ENCODE measurements around the gene FSTL4. TPM values are rescaled to one million over a fixed set of nuclear protein-coding genes. Genes with fewer than 3 reads are reported as not detected.

FSTL4 gene
- total RNA-seq, 2 donors from 2014 or later = 4.4 to 5.5 TPM

DNA sequence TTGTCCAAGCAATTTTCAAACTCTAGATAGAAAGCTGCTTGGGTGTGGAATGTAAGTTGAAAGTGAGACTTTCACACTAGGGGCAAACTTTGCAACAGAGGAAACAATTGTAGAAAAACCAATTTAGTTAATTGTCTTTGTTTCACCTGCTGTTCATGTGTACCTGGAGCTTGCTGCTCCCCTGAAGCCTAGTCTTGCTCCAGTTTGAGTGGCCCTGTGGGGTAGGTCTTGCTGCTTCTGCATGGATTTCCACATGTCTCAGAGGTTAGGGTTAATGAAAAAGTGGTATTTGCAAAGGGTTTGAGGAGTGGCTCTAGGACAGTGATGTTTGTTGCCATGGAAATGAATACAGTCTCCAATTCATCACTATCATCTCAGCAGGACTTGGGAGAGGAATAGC lies 182.2 kb downstream of the FSTL4 start:
- TF ChIP-seq, protein P1, sequence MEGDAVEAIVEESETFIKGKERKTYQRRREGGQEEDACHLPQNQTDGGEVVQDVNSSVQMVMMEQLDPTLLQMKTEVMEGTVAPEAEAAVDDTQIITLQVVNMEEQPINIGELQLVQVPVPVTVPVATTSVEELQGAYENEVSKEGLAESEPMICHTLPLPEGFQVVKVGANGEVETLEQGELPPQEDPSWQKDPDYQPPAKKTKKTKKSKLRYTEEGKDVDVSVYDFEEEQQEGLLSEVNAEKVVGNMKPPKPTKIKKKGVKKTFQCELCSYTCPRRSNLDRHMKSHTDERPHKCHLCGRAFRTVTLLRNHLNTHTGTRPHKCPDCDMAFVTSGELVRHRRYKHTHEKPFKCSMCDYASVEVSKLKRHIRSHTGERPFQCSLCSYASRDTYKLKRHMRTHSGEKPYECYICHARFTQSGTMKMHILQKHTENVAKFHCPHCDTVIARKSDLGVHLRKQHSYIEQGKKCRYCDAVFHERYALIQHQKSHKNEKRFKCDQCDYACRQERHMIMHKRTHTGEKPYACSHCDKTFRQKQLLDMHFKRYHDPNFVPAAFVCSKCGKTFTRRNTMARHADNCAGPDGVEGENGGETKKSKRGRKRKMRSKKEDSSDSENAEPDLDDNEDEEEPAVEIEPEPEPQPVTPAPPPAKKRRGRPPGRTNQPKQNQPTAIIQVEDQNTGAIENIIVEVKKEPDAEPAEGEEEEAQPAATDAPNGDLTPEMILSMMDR (conservative IDR thresholded peaks at IDR 0.05) = no peak
- Histone ChIP-seq H3K36me3 (ENCODE audit: control insufficient read depth, insufficient read depth, low read length) (no peaks in the 10 kb centered on the region), H3K27ac (ENCODE audit: low read depth, low read length) (no peak overlapping the region), H3K4me1 (ENCODE audit: control insufficient read depth, insufficient read depth, low read length) (no peaks in the 10 kb centered on the region), H3K9me3 (ENCODE audit: control insufficient read depth, low read length) (no peaks in the 10 kb centered on the region), H3K4me3 (ENCODE audit: low read length) (no peak overlapping the region), H3K27me3 (ENCODE audit: control insufficient read depth, insufficient read depth, low read length, poor library complexity, severe bottlenecking) (no peaks in the 10 kb centered on the region), H3K9ac (ENCODE audit: extremely low read depth, low read length, poor library complexity, severe bottlenecking) (no peak overlapping the region)
- Mint-ChIP-seq H3K27ac (no peak overlapping the region), H3K4me3 (no peak overlapping the region), H3K9me3 (no peaks in the 10 kb centered on the region), H3K4me1 (peaks cover 24% of the 10 kb centered on the region), H3K27me3 (ENCODE audit: insufficient read depth) (peaks cover 4% of the 10 kb centered on the region), H3K36me3 (ENCODE audit: low read depth) (no peaks in the 10 kb centered on the region)
- DNase-seq = no peak

DNA sequence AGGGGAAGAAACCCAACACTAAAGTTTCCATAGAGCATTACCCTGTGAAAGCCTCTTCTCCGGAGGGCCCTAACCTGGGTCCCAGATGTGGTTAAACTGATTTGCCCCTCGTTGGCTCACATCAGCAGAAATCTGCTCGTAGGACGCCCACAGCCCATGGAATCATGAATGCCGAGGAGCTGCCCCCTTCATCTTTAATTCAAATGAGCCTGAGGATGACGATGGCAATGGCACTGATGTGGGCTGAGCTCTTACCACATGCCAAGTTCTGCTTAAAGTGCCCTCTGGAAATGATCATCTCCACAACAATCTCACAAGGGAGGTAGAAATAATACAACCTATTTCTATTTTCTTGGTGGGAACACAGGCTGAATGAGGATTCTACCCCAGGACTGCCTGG lies 183.3 kb downstream of the FSTL4 start:
- no peaks in the 10 kb centered on the region for H3K9me3 Mint-ChIP-seq
- H3K4me1 ChIP-seq (ENCODE audit: control insufficient read depth, insufficient read depth, low read length) = no peaks in the 10 kb centered on the region

DNA sequence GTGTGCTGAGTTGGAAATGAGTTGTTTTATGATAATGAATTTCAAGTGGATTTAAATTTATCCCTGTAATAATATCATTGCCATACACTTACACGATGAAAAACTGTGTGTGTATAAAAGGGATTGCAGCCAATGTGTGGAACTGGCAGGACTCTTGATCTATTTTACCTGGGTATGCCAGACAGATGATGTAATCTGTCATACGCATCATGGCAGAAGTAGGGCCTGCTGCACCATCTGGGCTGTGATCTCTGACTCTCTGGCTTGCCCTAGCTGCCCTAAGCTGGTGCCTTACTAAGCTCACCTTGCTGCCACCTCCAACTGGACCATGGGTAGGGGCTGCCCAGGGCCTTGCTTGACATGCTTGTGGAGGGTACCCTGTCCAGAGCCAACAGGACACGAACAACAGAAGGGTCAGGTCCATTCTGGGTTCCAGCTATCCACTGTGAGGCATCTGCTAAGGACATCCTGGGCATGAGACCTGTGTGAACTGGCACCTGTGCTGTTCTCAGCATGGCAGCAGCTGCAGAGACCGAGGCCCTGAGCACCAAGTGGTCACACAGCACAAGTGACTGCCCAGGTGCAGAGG lies 184.2 kb downstream of the FSTL4 start:
- Mint-ChIP-seq H3K36me3 (ENCODE audit: low read depth) (no peaks in the 10 kb centered on the region), H3K4me3 (no peak overlapping the region), H3K4me1 (peaks cover 29% of the 10 kb centered on the region), H3K9me3 (no peaks in the 10 kb centered on the region), H3K27ac (no peak overlapping the region), H3K27me3 (ENCODE audit: insufficient read depth) (peaks cover 11% of the 10 kb centered on the region)
- peaks cover 5% of the 10 kb centered on the region for H3K27me3 ChIP-seq (ENCODE audit: control insufficient read depth, insufficient read depth, low read length, poor library complexity, severe bottlenecking)
- H3K9me3 ChIP-seq (ENCODE audit: control insufficient read depth, low read length) = no peaks in the 10 kb centered on the region
- H3K9ac ChIP-seq (ENCODE audit: extremely low read depth, low read length, poor library complexity, severe bottlenecking) = no peak overlapping the region
- H3K4me3 ChIP-seq (ENCODE audit: low read length) = no peak overlapping the region
- no peak for DNase-seq
- 88 to 97% methylated on average over 3 to 4 of the region's 4 CpGs for WGBS, 2 experiments (ENCODE audit: insufficient coverage in 1 of 2, insufficient read length in 1 of 2)
- H3K27ac ChIP-seq (ENCODE audit: low read depth, low read length) = no peak overlapping the region
- TF ChIP-seq, protein P1 (conservative IDR thresholded peaks at IDR 0.05) = no peak
- no peaks in the 10 kb centered on the region for H3K36me3 ChIP-seq (ENCODE audit: control insufficient read depth, insufficient read depth, low read length)
- H3K4me1 ChIP-seq (ENCODE audit: control insufficient read depth, insufficient read depth, low read length) = no peaks in the 10 kb centered on the region

More for the DNA sequence above, 183.3 kb downstream of the FSTL4 start:
- Histone ChIP-seq H3K4me3 (ENCODE audit: low read length) (no peak overlapping the region), H3K9me3 (ENCODE audit: control insufficient read depth, low read length) (no peaks in the 10 kb centered on the region), H3K27me3 (ENCODE audit: control insufficient read depth, insufficient read depth, low read length, poor library complexity, severe bottlenecking) (no peaks in the 10 kb centered on the region), H3K36me3 (ENCODE audit: control insufficient read depth, insufficient read depth, low read length) (no peaks in the 10 kb centered on the region), H3K27ac (ENCODE audit: low read depth, low read length) (no peak overlapping the region), H3K9ac (ENCODE audit: extremely low read depth, low read length, poor library complexity, severe bottlenecking) (no peak overlapping the region)
- WGBS, 2 experiments (ENCODE audit: insufficient coverage in 1 of 2, insufficient read length in 1 of 2) = 87% methylated on average over 6 of the region's 6 CpGs
- no peak overlapping the region for H3K27ac Mint-ChIP-seq
- H3K4me1 Mint-ChIP-seq = peaks cover 31% of the 10 kb centered on the region
- DNase-seq = no peak
- H3K36me3 Mint-ChIP-seq (ENCODE audit: low read depth) = no peaks in the 10 kb centered on the region
- TF ChIP-seq, protein P1 (conservative IDR thresholded peaks at IDR 0.05) = no peak
- H3K27me3 Mint-ChIP-seq (ENCODE audit: insufficient read depth) = peaks cover 4% of the 10 kb centered on the region
- H3K4me3 Mint-ChIP-seq = no peak overlapping the region
